PC-3 (cell line): ENCODE data around the gene EFCAB11. TPM values are rescaled to one million over a fixed set of nuclear protein-coding genes. Genes with fewer than 3 reads are reported as not detected.
"Not testable (repeated sequence)": the region's sequence is repeated elsewhere in the genome, so short reads cannot be mapped to it uniquely, and the experiment has no call there.

Experiments
- ATAC-seq: fragments of 200-7000 bp; cut with Tn5 transposase; 2 replicates; pipeline ENCODE4 v1.9.1; 2020; ENCODE audit warnings: mild to moderate bottlenecking, moderate library complexity
- BruUV-seq: library from RNA; stranded (reverse); fragments of 400-500 nt; replicated peaks from 2 replicates; lab custom pipeline; 2021; lab: Mats Ljungman, UMichigan
- CTCF ChIA-PET: fragments of 300-600 bp; sonication (Branson Sonifier 250); formaldehyde crosslinking; loops from one replicate; lab custom pipeline; 2022; ENCODE audit warnings: antibody characterized with exemption; lab: Charles Lee
- POLR2A ChIA-PET: fragments of 300-600 bp; sonication (Branson Sonifier 250); formaldehyde crosslinking; loops from one replicate; lab custom pipeline; 2022; ENCODE audit warnings: antibody characterized with exemption; ENCODE audit not compliant: unreplicated experiment; lab: Charles Lee
- DNase-seq: peaks from one replicate; pipeline ENCODE4 v3.0.0-alpha.2; 2015
- H2AFZ ChIP-seq: fragments of 300-600 bp; sonication (generic); 2 replicates; pipeline ENCODE4 v1.6.0; 2016; ENCODE audit warnings: antibody characterized with exemption, low read length
- H3F3A ChIP-seq: fragments of 300-600 bp; sonication (generic); one replicate; pipeline ENCODE4 v1.6.0; 2017; ENCODE audit warnings: antibody characterized with exemption, low read length, control low read depth, mild to moderate bottlenecking; ENCODE audit not compliant: unreplicated experiment
- H3K27ac ChIP-seq: fragments of 300-600 bp; sonication (generic); 2 replicates; pipeline ENCODE4 v1.5.1; 2016; ENCODE audit warnings: mild to moderate bottlenecking, low read length
- H3K27me3 ChIP-seq: fragments of 300-600 bp; sonication (generic); 2 replicates; pipeline ENCODE4 v1.6.1; 2016; ENCODE audit warnings: low read length, mixed read lengths
- H3K36me3 ChIP-seq: fragments of 300-600 bp; sonication (generic); 2 replicates; pipeline ENCODE4 v1.6.1; 2016; ENCODE audit warnings: low read depth, mixed run types, low read length, mixed read lengths
- H3K4me1 ChIP-seq: fragments of 300-600 bp; sonication (generic); 2 replicates; pipeline ENCODE4 v1.5.1; 2016; ENCODE audit warnings: low read length; ENCODE audit not compliant: insufficient read depth
- H3K4me2 ChIP-seq: fragments of 300-600 bp; sonication (generic); 2 replicates; pipeline ENCODE4 v1.6.0; 2016; ENCODE audit warnings: low read length
- H3K4me3 ChIP-seq: fragments of 300-600 bp; sonication (generic); 2 replicates; pipeline ENCODE4 v1.5.1; 2016; ENCODE audit warnings: mild to moderate bottlenecking, low read length, mixed read lengths
- H3K79me2 ChIP-seq: fragments of 300-600 bp; sonication (generic); 2 replicates; pipeline ENCODE4 v1.6.1; 2017; ENCODE audit warnings: low read length, mixed read lengths
- H3K9ac ChIP-seq: fragments of 300-600 bp; sonication (generic); 2 replicates; pipeline ENCODE4 v1.6.0; 2016; ENCODE audit warnings: mild to moderate bottlenecking, low read length
- H3K9me2 ChIP-seq: fragments of 300-600 bp; sonication (generic); replicated peaks from 2 replicates; pipeline ENCODE4 v1.6.1; 2016; ENCODE audit warnings: mixed run types, low read length, mixed read lengths
- H3K9me3 ChIP-seq: fragments of 300-600 bp; sonication (generic); 2 replicates; pipeline ENCODE4 v1.6.1; 2016; ENCODE audit warnings: low read length, mixed read lengths
- H4K20me1 ChIP-seq: fragments of 300-600 bp; sonication (generic); 2 replicates; pipeline ENCODE4 v1.6.1; 2016; ENCODE audit warnings: low read length, mixed read lengths
- CTCF ChIP-seq: fragments of 300-600 bp; sonication (generic); conservative IDR thresholded peaks from 2 replicates; pipeline ENCODE4 v1.5.1; 2017; ENCODE audit warnings: antibody characterized with exemption, low read depth, mild to moderate bottlenecking, low read length
- EZH2 ChIP-seq: fragments of 300-600 bp; sonication (generic); IDR thresholded peaks from one replicate; pipeline ENCODE4 v1.6.1; 2017; ENCODE audit warnings: antibody characterized with exemption, mild to moderate bottlenecking, low read length; ENCODE audit not compliant: unreplicated experiment
- EZH2phosphoT487 ChIP-seq: fragments of 300-600 bp; sonication (generic); IDR thresholded peaks from 2 replicates; pipeline ENCODE4 v1.6.1; 2018; ENCODE audit warnings: mild to moderate bottlenecking, antibody characterized with exemption, low read length, borderline replicate concordance
- intact Hi-C: fragments of 100-400 bp; cut with micrococcal nuclease; formaldehyde crosslinking; loops from 2 replicates; pipeline ENCODE4 v1.9.0; 2023
- total RNA-seq: library from RNA; depleted of rRNA; stranded (reverse); fragments of >200 nt; gene quantifications from 2 replicates; pipeline ENCODE4 v1.2.3, GENCODE V29; 2014

The EFCAB11 gene
- total RNA-seq, 1 experiment from 2014 or later = 7.0 TPM

GRCh38 chr14:89892953-89893352, 61.6 kb downstream of the EFCAB11 start:
- no peaks in the 10 kb centered on the region for H3F3A ChIP-seq
- H3K79me2 ChIP-seq = no peaks in the 10 kb centered on the region
- ChIA-PET CTCF (no interaction called here), POLR2A (no interaction called here)
- no peaks in the 10 kb centered on the region for H3K36me3 ChIP-seq
- intact Hi-C loops = no loop called here
- TF ChIP-seq EZH2 (no peak), EZH2phosphoT487 (no peak), CTCF (no peak)
- H3K4me2 ChIP-seq = no peak overlapping the region
- no peaks in the 10 kb centered on the region for H4K20me1 ChIP-seq
- no peak overlapping the region for H3K9ac ChIP-seq
- no peak overlapping the region for H3K4me3 ChIP-seq
- H3K4me1 ChIP-seq = no peaks in the 10 kb centered on the region
- no peak overlapping the region for H3K27ac ChIP-seq
- BruUV-seq = no TSS peak
- ATAC-seq = no peak
- no peak for DNase-seq
- H3K9me3 ChIP-seq = no peaks in the 10 kb centered on the region
- no peak overlapping the region for H2AFZ ChIP-seq
- H3K9me2 ChIP-seq = no peaks in the 10 kb centered on the region
- H3K27me3 ChIP-seq = no peaks in the 10 kb centered on the region

- intact Hi-C loops, H3K79me2 ChIP-seq, H4K20me1 ChIP-seq, H3K9ac ChIP-seq, H3K27me3 ChIP-seq, CTCF ChIA-PET, H3K9me3 ChIP-seq, POLR2A ChIA-PET, H2AFZ ChIP-seq, H3K4me1 ChIP-seq, H3K4me3 ChIP-seq, H3K27ac ChIP-seq, H3K36me3 ChIP-seq, H3K9me2 ChIP-seq, BruUV-seq, DNase-seq, ATAC-seq, H3K4me2 ChIP-seq, H3F3A ChIP-seq: not testable (repeated sequence)
These were observed 62.8 kb downstream of the EFCAB11 start for GRCh38 chr14:89891721-89892120.

GRCh38 chr14:89891055-89891454, 63.5 kb downstream of the EFCAB11 start:
- CTCF ChIA-PET = no interaction called here
- TF ChIP-seq EZH2phosphoT487 (no peak), CTCF (no peak), EZH2 (no peak)

More at GRCh38 chr14:89891055-89891454, 63.5 kb downstream of the EFCAB11 start:
- Histone ChIP-seq H3K79me2 (no peaks in the 10 kb centered on the region), H3F3A (no peaks in the 10 kb centered on the region), H2AFZ (no peak overlapping the region), H3K36me3 (no peaks in the 10 kb centered on the region), H3K9ac (no peak overlapping the region), H4K20me1 (no peaks in the 10 kb centered on the region), H3K27me3 (no peaks in the 10 kb centered on the region), H3K9me2 (no peaks in the 10 kb centered on the region), H3K4me2 (no peak overlapping the region), H3K4me3 (no peak overlapping the region), H3K27ac (no peak overlapping the region), H3K9me3 (no peaks in the 10 kb centered on the region), H3K4me1 (no peaks in the 10 kb centered on the region)
- DNase-seq (no peak), ATAC-seq (no peak)
- BruUV-seq = no TSS peak
- intact Hi-C loops = no loop called here
- POLR2A ChIA-PET = no interaction called here
